Activated naive CD4-positive, alpha-beta T cell treated with Interleukin-2 at 50 U/mL for 16 hours (primary cell): ENCODE measurements around the gene POLR1G.
"Not testable (repeated sequence)": the region's sequence is repeated elsewhere in the genome, so short reads cannot be mapped to it uniquely, and the experiment has no call there.

Source experiments
- DNase-seq: peaks from one replicate; pipeline ENCODE4 v3.0.0-alpha.2; 2020

POLR1G gene

DNA sequence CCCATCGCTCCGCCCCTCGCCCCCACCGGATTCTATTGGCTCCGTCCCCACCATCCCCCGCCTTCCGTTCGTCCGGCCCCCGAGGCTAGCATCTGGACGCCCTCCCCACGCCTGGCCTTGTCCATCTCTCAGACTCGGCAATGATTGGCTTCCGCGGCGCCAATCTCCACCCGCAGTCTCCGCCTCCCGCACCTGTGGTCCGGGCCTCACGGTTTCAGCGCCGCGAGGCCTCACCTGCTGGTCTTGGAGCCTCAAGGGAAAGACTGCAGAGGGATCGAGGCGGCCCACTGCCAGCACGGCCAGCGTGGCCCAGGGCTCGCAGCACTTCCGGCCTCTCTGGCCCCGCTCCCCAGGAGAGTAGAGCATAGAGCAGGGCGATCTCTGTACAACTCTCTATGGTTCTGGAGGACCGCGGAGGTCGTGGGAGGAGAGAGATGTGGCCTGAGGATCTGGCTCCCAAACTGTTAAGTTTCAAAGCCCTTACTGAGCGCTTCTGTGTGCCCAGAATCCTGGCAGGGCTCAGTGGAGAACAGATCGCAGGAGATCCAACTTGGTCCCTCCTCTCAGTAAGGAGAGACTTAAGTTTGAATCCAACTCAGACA, 17.2 kb downstream of the POLR1G start, which contains the start of gene ERCC1:
Gene ERCC1, minus strand, starts transcription at position 329 of the 602 bp plus-strand sequence. CDS start 543 bp downstream, outside the sequence.
- peak; percentile 82 for DNase-seq

DNA sequence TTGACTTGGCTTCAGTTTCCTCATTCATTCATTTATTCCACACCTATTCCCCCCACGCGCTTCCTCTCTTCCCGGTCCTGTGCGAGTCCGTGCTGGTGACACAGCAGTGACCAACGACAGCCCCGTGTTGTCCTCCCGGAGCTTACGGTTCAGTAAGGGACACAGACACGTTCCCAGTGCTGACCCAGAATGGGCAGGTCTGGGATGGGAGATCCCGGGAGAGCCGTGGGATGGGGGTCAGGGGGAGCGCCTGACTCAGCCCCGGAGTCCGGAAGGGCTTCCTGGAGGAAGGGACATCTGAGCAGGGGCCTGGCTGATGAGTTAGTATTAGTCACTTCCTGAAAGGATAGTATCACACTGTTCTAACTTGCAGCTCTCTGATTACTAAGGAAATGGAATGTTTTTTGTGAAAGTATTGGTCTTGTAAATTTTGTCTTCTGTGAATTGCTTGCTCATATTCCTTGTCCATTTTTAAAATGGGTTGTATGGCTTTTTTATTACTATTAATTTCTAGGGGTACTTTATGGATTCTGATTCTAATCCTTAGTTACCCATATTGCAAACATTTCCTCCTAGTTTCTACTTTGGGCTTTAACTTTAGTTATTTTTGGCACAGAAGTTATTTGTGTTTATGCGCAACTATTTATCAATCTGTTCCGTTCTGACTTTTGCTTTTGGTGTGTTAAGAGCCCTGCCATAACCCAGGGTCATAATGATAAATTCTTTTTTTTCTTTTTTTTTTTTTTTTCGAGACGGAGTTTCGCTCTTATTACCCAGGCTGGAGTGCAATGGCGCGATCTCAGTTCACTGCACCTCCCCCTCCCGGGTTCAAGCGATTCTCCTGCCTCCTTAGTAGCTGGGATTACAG, 18.0 kb downstream of the POLR1G start:
- peak; percentile 48 for DNase-seq

DNA sequence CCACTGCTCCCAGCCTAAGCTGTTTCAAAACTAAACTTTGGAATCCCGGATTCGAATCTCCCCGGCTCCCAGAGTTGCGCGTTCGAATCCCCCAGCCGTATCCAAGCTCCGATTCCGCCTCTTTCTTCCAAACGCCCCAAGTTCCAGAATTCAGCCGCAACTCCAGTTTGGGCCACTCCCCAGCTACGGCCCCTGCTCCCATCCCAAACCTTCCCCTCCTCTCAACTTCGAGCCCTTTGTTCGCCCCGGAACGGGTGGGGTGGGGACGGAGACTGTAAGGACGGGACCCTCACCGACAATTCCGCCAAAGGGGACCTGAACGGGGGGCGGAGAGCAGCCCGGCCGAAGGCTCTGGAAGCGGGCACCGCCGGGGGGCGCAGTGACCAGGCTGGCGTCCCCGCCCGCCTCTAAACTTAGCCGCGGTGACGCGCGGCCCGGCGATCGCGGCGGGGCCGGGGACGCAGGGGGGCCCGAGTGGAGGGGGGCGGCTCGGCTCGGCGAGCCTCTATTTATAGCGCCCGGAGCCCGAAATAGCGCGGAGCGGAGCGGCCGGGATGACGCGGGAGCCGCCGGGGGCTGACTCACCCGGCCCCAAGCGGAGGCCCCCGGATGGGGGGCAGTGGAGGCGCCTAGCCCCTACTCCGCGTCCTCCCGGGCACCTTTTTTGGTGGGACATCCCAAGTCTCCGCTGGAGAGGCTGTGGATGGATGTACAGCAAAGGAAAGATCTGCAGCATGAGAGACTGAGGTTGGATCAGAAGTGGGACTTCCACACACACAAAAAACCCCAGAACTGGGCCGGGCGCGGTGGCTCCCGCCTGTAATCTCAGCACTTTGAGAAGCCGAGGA, 22.2 kb downstream of the POLR1G start:
- peak; percentile 27 for DNase-seq

GRCh38 chr19:45429896-45430295, 23.5 kb downstream of the POLR1G start:
- DNase-seq = not testable (repeated sequence)

GRCh38 chr19:45431008-45431407, 24.6 kb downstream of the POLR1G start:
- not testable (repeated sequence) for DNase-seq

DNA sequence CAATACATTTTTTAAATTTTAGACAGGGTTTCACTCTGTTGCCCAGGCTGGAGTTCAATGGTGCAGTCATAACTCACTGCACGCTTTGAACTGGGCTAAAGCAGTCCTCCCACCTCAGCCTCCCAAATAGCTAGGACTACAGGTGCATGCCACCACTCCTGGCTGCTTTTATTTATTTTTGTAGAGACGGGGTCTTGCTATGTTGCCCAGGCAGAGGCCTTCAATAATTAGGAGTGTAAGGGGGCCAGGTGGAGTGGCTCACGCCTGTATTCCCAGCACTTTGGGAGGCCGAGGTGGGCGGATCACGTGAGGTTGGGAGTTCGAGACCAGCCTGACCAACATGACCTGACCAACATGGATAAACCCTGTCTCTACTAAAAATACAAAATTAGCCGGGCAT, 26.1 kb downstream of the POLR1G start:
- not testable (repeated sequence) for DNase-seq

- no peak for DNase-seq
Measured at GRCh38 chr19:45437328-45437727, 30.9 kb downstream of the POLR1G start.

DNA sequence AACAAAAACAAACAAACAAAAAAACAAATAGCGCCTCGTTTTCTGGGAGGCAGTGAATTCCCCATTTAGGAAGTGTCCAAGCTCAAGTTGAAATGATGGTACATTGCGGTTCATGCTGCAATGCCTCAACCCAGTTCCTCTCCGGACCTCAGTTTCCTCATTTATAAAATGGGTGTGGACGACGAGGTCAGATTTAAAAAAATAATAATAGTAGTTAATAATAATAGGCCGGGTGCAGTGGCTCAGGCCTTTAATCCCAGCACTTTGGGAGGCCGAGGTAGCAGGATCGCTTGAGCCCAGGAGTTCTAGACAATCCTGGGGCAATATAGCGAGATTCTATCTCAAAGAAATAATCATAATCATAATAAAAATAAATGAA, 32.7 kb downstream of the POLR1G start:
- DNase-seq = no peak

GRCh38 chr19:45439569-45440258, 33.3 kb downstream of the POLR1G start:
- peak; percentile 85 for DNase-seq

DNA sequence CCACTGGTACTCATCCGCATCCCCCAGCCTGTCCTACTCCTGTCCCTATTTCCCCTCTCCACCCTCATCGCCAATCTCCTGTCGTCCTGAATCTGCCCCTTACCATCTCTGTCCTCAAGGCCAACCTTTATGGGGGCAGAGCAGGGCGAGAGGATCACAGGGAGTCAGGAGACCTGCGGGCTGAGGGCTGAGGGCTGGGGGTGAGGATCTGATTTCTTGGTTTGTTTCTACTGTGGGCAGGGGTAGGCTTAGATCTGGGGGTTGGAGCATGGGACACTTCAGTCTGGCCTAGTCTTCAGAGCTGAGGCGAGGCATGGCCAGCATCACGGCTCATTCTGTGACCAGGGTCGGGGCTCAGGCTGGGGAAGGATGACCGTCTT, 33.8 kb downstream of the POLR1G start:
- DNase-seq = no peak

DNA sequence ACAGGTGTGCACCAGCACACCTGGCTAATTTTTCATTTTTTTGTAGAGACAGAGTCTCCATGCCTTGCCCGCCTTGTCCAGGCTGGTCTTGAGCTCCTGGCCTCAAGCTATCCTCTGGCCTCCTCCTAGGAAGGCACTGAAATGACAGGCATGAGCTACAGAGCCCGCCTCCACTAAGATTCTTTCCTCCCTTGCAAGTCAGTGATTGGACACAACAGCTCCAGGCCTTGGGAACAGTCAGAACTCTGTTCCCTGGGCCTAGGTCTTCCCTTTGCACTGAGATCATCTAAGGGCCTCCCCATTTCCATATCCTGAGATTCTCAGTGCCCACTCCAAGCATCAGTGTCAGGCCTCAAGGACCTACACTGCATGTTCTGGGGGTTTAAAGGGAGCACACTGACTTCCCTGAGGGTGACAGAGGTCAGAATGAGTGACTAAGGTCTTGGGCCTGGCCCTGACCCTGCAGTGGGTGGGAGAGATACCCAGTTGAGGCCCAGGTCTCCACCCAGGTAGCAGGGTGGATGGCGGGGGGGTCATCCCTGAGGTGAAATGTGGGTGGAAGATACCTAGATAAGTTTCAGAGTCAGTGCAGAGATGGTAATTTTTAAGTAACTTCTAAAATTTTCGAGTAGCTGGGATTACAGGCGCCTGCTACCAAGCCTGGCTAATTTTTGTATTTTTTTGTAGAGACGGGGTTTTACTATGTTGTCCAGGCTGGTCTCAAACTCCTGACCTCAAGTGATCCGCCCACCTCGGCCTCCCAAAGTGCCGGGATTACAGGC, 34.6 kb downstream of the POLR1G start:
- DNase-seq = no peak

DNA sequence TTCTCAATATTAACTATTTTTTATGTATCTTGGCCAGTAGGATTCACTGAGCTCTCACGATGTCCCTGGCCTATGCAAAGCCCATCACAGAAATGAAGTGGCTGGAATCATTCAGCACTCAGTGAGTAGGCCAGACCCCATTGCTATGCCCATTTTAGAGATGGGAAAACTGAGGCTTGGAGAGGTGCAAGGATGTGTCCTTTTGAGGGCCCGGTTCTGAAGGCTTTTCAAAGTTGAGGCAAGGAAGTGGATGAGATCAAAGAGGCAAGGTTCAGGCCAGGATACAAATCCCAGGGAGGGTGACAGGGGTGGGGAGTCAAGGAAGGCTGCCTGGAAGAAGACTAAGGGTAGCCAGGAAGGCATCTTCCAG, 35.9 kb downstream of the POLR1G start:
- DNase-seq = no peak

DNA sequence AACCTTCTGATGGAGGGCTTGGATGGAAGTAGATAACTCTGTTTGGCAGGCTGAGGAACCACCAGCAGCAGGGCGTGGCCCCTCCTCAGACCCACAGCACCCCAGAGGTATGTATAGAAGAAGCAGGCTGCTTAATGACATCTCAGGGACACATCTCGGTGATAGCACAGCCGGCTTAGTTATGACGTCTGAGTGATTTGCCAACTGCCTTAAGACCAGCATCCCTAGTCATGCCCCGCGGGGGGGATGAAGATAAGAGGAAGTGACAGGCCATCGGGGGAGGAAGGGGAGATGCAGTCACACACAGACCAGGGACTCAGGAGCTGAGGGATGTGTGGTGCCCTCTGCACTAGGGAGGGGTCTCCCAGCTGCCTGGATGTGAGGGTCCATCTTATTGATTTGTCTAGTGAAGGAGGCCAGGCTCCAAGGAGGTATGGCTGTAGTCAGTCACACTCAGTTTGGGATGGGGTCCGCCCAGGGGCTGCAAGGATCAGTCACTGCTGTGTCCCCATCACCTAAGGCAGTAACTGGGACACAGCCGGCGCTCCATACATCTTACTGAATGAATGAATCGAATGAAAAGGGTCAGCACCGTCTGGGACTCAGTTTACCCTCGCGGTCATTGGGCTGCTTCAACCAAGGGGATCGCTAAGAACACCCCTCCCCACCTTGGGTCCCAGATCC, 36.5 kb downstream of the POLR1G start:
- peak; percentile 25 for DNase-seq

DNA sequence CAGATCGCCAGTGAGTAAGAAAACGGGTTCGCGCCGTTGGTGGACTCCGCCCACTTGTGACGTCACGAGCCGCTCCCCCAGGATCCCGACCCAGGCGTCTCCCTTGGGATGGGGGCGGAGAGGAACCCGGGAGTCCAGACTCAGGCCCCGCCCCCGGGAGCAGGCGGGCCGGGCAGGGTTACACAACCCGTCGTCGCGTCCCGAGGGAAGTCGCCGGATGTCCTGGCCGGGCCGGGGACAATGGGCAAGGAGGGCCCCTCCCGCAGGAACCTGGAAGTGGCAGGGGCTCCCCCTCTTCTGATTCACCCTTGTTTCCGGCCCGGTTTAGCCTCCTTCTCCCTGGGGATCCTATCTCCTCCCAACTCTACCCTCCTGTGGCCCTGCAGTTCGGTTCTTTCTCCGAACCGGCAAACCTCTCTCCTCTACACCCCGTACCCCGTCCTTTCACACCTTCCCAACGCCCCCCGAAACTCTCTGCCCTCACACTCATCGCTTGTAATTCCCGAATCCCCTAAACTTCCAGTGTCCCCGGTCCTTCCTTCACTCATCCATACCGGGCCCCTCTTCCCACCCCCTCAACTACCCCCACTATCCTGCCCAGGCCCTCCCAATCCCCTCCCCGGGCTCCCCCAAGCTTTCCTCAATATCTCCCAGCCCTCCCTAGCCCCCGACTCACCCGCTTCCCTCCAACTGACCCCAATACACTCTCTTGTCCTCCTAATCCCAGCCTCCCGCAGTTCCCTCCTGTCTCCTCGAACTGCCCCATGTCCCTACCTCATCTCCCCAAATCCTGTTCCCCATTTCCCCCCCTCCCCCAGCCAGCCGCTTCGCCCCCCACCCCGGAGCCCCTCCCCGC, 37.2 kb downstream of the POLR1G start:
- peak; percentile 50 for DNase-seq

DNA sequence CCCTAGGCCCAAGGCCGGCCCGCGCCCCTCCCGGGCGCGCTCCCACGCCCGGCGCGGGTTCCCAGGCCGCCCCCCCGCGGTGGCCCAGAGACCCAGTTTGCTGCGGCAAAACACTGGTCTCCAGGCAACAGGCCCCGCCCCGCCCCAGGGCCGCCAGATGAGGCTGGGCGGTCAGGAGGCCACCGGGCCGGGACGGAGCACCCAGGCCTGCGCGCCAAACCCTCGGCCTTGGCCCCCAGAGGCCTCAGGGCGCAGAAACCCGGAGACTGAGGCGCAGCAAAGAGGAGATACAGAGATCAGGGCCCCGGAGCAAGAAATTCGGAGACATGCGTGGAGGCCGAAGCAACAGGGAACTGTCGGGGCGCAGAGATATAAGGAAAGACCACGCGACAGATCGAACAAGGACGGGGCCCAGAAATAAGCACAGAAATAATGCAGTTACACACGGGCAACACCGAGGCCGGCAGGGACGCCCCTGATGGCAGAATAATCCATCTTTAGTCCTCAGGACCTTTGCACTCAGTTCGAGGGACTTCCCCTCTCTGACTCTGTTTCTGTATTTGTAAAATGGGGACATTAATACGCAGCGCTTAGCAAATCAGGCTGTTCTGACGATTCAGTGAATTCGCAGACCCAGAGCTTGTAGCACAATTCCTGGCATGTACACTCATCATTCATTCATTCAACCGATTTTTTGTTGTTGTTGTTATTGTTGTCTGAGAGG, 38.0 kb downstream of the POLR1G start:
- peak; percentile 85 for DNase-seq

GRCh38 chr19:45445139-45445538, 38.7 kb downstream of the POLR1G start:
- DNase-seq = no peak

GRCh38 chr19:45446295-45446694, 39.9 kb downstream of the POLR1G start:
- no peak for DNase-seq

- no peak for DNase-seq
Measured at GRCh38 chr19:45446944-45447343, 40.5 kb downstream of the POLR1G start.

DNA sequence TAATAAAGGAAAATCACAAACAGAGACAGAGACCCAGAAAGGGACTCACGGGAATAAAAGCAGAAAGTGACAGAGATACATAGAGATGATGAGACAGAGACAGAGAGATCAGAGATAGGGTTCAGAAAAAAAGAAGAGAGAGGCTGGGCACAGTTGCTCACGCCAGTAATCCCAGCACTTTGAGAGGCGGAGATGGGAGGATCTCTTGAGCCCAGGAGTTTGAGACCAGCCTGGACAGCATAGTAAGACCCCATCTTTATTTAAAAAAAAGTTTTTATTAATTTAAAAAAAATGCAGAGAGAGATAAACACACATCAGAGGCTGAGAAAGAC, 41.9 kb downstream of the POLR1G start:
- no peak for DNase-seq

GRCh38 chr19:45448887-45449299, 42.4 kb downstream of the POLR1G start:
- no peak for DNase-seq
